ENCODE results near the gene B3GNT4. TPM values are rescaled to one million over a fixed set of nuclear protein-coding genes. Genes with fewer than 3 reads are reported as not detected.

Gene B3GNT4
- total and polyA plus RNA-seq, 12 donors = 0.29 to 0.70 TPM; not detected in 10

DNA sequence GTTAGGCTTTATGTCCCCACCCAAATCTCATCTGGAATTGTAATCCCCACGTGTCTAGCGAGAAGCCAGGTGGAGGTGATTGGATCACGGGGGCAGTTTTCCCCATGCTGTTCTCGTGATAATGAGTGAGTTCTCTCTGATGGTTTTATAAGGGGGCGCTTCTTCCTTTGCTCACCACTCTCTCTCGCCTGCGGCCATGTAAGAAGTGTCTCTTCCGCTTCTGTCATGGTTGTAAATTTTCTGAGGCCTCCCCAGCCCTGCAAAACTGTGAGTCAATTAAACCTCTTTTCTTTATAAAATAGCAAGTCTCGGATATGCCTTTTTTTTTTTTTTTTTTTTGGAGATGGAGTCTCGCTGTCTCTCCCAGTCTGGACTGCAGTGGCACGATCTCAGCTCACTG lies 42.7 kb upstream of the B3GNT4 start:
- no peak overlapping the region for H3K4me3 ChIP-seq
- no peaks in the 10 kb centered on the region for H3K9me3 ChIP-seq
- no peak overlapping the region for H3K27ac ChIP-seq
- no peaks in the 10 kb centered on the region for H3K36me3 ChIP-seq
- WGBS, 2 donors = 80 to 81% methylated on average over 11 of the region's 11 CpGs
- DNase-seq (no peak), ATAC-seq (no peak)
- no peaks in the 10 kb centered on the region for H3K4me1 ChIP-seq
- intact Hi-C loops (cut with DNase I) = no loop called here
- TF ChIP-seq, protein P1, sequence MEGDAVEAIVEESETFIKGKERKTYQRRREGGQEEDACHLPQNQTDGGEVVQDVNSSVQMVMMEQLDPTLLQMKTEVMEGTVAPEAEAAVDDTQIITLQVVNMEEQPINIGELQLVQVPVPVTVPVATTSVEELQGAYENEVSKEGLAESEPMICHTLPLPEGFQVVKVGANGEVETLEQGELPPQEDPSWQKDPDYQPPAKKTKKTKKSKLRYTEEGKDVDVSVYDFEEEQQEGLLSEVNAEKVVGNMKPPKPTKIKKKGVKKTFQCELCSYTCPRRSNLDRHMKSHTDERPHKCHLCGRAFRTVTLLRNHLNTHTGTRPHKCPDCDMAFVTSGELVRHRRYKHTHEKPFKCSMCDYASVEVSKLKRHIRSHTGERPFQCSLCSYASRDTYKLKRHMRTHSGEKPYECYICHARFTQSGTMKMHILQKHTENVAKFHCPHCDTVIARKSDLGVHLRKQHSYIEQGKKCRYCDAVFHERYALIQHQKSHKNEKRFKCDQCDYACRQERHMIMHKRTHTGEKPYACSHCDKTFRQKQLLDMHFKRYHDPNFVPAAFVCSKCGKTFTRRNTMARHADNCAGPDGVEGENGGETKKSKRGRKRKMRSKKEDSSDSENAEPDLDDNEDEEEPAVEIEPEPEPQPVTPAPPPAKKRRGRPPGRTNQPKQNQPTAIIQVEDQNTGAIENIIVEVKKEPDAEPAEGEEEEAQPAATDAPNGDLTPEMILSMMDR (IDR thresholded peaks at IDR 0.05) = no peak
- no peaks in the 10 kb centered on the region for H3K27me3 ChIP-seq

DNA sequence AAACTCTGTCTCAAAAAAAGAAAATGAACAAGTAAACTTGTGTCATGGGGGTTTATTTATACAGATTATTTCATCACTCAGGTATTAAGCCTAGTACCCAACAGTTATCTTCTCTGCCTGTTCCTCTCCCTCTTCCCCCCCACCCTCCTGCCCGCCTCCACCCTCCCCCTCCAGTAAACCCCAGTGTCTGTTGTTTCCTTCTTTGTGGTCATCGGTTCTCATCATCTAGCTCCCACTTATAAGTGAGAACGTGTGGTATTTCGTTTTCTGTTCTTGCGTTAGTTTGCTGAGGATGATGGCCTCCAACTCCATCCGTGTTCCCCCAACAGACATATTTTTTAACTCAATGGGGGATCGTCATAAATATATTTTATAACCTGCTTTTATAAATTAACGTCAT lies 41.8 kb upstream of the B3GNT4 start:
- Histone ChIP-seq H3K9me3 (no peaks in the 10 kb centered on the region), H3K4me1 (no peaks in the 10 kb centered on the region), H3K27me3 (no peaks in the 10 kb centered on the region), H3K4me3 (no peak overlapping the region), H3K36me3 (no peaks in the 10 kb centered on the region), H3K27ac (no peak overlapping the region)
- DNase-seq = no peak
- TF ChIP-seq, protein P1 (IDR thresholded peaks at IDR 0.05) = no peak
- no peak for ATAC-seq
- 75 to 76% methylated on average over 8 of the region's 8 CpGs for WGBS, 2 donors
- intact Hi-C loops (cut with DNase I) = no loop called here

DNA sequence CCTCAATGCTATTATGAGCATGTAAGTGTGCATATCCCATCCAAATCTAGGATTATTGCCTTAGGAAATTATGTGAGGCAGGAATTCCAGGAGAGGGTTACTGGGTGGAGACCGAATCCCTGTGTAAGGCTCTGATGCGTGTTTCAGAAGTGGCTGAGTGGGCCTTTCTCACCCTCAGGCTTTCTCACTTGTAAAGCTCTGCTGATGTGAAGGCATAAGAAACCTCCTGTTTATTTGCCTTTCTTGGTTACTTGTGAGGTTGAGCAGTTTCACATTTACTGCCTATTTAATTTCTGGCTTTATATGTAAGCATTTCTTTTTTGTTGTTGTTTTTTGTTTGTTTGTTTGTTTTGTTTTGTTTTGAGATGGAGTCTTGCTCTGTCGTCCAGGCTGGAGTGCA lies 40.5 kb upstream of the B3GNT4 start:
- H3K27me3 ChIP-seq = no peaks in the 10 kb centered on the region
- no peaks in the 10 kb centered on the region for H3K36me3 ChIP-seq
- no peaks in the 10 kb centered on the region for H3K4me1 ChIP-seq
- DNase-seq (no peak), ATAC-seq (no peak)
- TF ChIP-seq, protein P1 (IDR thresholded peaks at IDR 0.05) = no peak
- intact Hi-C loops (cut with DNase I) = no loop called here
- WGBS, 2 donors = 81 to 82% methylated on average over 3 of the region's 3 CpGs
- H3K4me3 ChIP-seq = no peak overlapping the region
- H3K9me3 ChIP-seq = no peaks in the 10 kb centered on the region
- H3K27ac ChIP-seq = no peak overlapping the region

DNA sequence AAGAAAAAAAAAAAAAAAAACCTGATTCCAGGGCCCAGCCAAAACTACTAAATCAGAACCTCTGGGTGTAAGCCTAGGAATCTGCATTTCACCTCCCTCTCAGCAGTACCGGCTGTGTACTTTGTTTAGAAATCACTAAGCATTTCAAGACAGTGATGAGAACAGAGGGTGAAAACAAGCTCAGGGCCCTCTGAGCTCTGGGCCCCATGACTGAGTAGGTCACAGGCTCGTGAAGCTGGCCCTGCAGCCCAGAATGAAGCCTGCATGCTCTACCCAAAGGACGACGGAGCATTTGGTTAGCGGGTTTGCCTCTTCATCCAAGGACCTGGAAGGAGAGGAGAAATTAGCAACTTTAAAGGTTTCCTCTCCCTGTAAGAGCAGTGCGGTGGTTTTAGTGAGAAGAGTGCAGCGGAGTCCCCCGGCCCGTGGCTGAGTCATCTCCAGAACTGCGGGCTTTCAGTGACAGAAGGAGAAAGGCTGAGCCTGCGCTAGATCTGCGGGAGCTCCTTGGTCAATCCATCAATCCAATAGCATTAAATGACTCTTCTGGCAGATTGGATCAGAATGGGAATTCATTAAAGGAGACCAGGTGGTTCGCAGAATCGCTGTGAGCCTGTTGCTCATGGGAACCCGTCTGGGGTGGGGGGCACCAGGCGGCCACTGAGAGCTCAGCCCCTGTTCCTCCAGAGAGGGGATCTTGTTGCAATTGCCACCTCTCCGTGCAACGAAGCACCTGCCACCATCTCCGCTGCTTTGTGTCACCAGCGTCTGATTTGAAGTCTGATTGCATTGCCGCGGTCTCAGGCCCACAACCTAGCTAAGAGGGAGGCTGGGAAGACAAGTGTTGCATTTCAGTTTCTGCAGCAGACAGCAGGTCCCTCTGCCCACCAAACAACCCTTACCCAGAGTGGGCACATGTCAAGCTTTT lies 36.8 kb upstream of the B3GNT4 start:
- DNase-seq (no peak), ATAC-seq (no peak)
- no peaks in the 10 kb centered on the region for H3K4me1 ChIP-seq
- WGBS, 2 donors = 82 to 83% methylated on average over 22 of the region's 22 CpGs
- no peaks in the 10 kb centered on the region for H3K36me3 ChIP-seq
- intact Hi-C loops (cut with DNase I) = no loop called here
- TF ChIP-seq, protein P1 (IDR thresholded peaks at IDR 0.05) = no peak
- H3K27me3 ChIP-seq = peaks cover 0 to 6% (median 0%) of the 10 kb centered on the region in 7 donors
- no peaks in the 10 kb centered on the region for H3K9me3 ChIP-seq
- H3K27ac ChIP-seq = no peak overlapping the region
- H3K4me3 ChIP-seq = no peak overlapping the region

Data from heart right ventricle (tissue), 16 donors.